GOT3 (cell line): ENCODE measurements around the gene CTNND2.
"Not testable (repeated sequence)": the region's sequence is repeated elsewhere in the genome, so short reads cannot be mapped to it uniquely, and the experiment has no call there.

Experiments used
- DNase-seq: peaks from one replicate; lab custom pipeline; 2025; ENCODE audit warnings: mixed read lengths; lab: John Stamatoyannopoulos, UW

CTNND2 gene

GRCh38 chr5:11075035-11075805 lies 829.0 kb downstream of the CTNND2 start:
- DNase-seq = no peak

GRCh38 chr5:11072568-11072967 lies 831.7 kb downstream of the CTNND2 start:
- DNase-seq = no peak

GRCh38 chr5:11072076-11072475 lies 832.2 kb downstream of the CTNND2 start:
- DNase-seq = no peak

- no peak for DNase-seq
Measured at GRCh38 chr5:11069041-11069440, 835.2 kb downstream of the CTNND2 start.

GRCh38 chr5:11065723-11066122 lies 838.5 kb downstream of the CTNND2 start:
- not testable (repeated sequence) for DNase-seq

- DNase-seq = no peak
Measured at GRCh38 chr5:11064763-11065450, 839.3 kb downstream of the CTNND2 start.

- no peak for DNase-seq
Measured at GRCh38 chr5:11062397-11062796, 841.8 kb downstream of the CTNND2 start.

GRCh38 chr5:11056560-11056959 lies 847.7 kb downstream of the CTNND2 start:
- DNase-seq = no peak

GRCh38 chr5:11054014-11054413 lies 850.2 kb downstream of the CTNND2 start:
- no peak for DNase-seq

- DNase-seq = no peak
Measured at GRCh38 chr5:11052871-11053270, 851.4 kb downstream of the CTNND2 start.

- DNase-seq = no peak
Measured at GRCh38 chr5:11050596-11051304, 853.5 kb downstream of the CTNND2 start.

- DNase-seq = no peak
Measured at GRCh38 chr5:11048760-11049159, 855.5 kb downstream of the CTNND2 start.

- DNase-seq = no peak
Measured at GRCh38 chr5:11047625-11048024, 856.6 kb downstream of the CTNND2 start.

GRCh38 chr5:11047030-11047429 lies 857.2 kb downstream of the CTNND2 start:
- DNase-seq = no peak

GRCh38 chr5:11046160-11046559 lies 858.1 kb downstream of the CTNND2 start:
- no peak for DNase-seq

- no peak for DNase-seq
Measured at GRCh38 chr5:11045411-11045810, 858.8 kb downstream of the CTNND2 start.

GRCh38 chr5:11044581-11044980 lies 859.7 kb downstream of the CTNND2 start:
- no peak for DNase-seq

GRCh38 chr5:11043881-11044280 lies 860.4 kb downstream of the CTNND2 start:
- no peak for DNase-seq

GRCh38 chr5:11040345-11040744 lies 863.9 kb downstream of the CTNND2 start:
- DNase-seq = no peak

GRCh38 chr5:11038772-11039171 lies 865.5 kb downstream of the CTNND2 start:
- no peak for DNase-seq

GRCh38 chr5:11037941-11038340 lies 866.3 kb downstream of the CTNND2 start:
- no peak for DNase-seq

- DNase-seq = no peak
Measured at GRCh38 chr5:11037080-11037479, 867.2 kb downstream of the CTNND2 start.

- DNase-seq = no peak
Measured at GRCh38 chr5:11030671-11031070, 873.6 kb downstream of the CTNND2 start.
